GM13977 (cell line): ENCODE data around the gene BEX4.
"Not testable (repeated sequence)": the region's sequence is repeated elsewhere in the genome, so short reads cannot be mapped to it uniquely, and the experiment has no call there.

ENCODE experiments used
- DNase-seq: peaks from one replicate; pipeline ENCODE4 v3.0.0; 2012; ENCODE audit warnings: low spot score
- CTCF ChIP-seq: IDR thresholded peaks from 2 replicates; pipeline ENCODE4 v1.5.1; 2012; ENCODE audit warnings: mild to moderate bottlenecking, control low read depth; ENCODE audit not compliant: insufficient read depth; ENCODE audit errors: extremely low read depth, missing control alignments
- in situ Hi-C: fragments of 300-500 bp; cut with MboI; formaldehyde crosslinking; loops from one replicate; pipeline ENCODE4 v1.12.0; 2022; ENCODE audit warnings: low sequenced_read_pairs, low pct_unique_long_range_greater_than_20kb, mixed read lengths, inconsistent platforms; ENCODE audit not compliant: unreplicated experiment

Gene BEX4

GRCh38 chrX:103212749-103213457 is 2.0 kb upstream of the BEX4 start:
- in situ Hi-C loops = loop anchor here (25.0 kb wide), 1 partner anchor 249 kb away; no protein-coding TSS in a partner anchor
- DNase-seq = no peak
- no peak for TF ChIP-seq CTCF

GRCh38 chrX:103215425-103215991 is 600 bp downstream of the BEX4 start:
- in situ Hi-C loops = loop anchor here (25.0 kb wide), 1 partner anchor 247 kb away; no protein-coding TSS in a partner anchor
- TF ChIP-seq CTCF = no peak
- DNase-seq = no peak

GRCh38 chrX:103220511-103221323 is 5.8 kb downstream of the BEX4 start:
- no peak for DNase-seq
- in situ Hi-C loops = loop anchor here (25.0 kb wide), 1 partner anchor 242 kb away; no protein-coding TSS in a partner anchor
- no peak for TF ChIP-seq CTCF

- in situ Hi-C loops, DNase-seq: not testable (repeated sequence)
Observed at GRCh38 chrX:103225918-103226317, 11.0 kb downstream of the BEX4 start.

- no peak for DNase-seq
- no peak for TF ChIP-seq CTCF
- in situ Hi-C loops = no loop called here
Observed at GRCh38 chrX:103233263-103233662, 18.4 kb downstream of the BEX4 start.

GRCh38 chrX:103234869-103235268 is 20.0 kb downstream of the BEX4 start:
- TF ChIP-seq CTCF = no peak
- in situ Hi-C loops = no loop called here
- DNase-seq = no peak

GRCh38 chrX:103235608-103236007 is 20.7 kb downstream of the BEX4 start:
- in situ Hi-C loops, DNase-seq: not testable (repeated sequence)
